HG02759 (cell line): ENCODE results near the gene THRAP3.

Experiments used
- ATAC-seq: cut with Tn5 transposase; IDR thresholded peaks from one replicate; pipeline ENCODE4 v1.9.1; 2021; ENCODE audit warnings: mild to moderate bottlenecking, moderate library complexity; ENCODE audit not compliant: unreplicated experiment

Gene THRAP3

GRCh38 chr1:36323636-36324352 lies 99.6 kb downstream of the THRAP3 start, which contains the start of gene EVA1B:
Gene EVA1B, minus strand, starts transcription at chr1:36323645. Its CDS starts 608 bp downstream, at chr1:36323037.
- peak; percentile 45 for ATAC-seq

DNA sequence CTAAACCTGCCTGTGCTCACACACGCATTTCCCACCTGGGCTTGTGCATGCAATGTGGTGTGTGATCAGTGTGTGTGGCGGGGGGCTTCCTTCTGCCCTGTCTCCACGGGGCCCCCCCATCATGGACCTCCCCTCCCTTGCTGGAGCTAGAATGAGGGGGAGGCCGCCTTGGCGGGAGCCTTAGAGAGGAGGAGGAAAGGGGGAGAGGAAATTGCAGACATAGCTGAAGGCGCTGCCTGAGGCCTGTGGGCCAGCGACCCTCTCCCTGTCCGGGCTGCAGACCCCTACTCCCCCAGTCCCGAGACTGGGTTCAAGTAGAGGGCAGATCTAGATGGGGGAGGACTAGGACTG lies 100.1 kb downstream of the THRAP3 start:
- no peak for ATAC-seq

DNA sequence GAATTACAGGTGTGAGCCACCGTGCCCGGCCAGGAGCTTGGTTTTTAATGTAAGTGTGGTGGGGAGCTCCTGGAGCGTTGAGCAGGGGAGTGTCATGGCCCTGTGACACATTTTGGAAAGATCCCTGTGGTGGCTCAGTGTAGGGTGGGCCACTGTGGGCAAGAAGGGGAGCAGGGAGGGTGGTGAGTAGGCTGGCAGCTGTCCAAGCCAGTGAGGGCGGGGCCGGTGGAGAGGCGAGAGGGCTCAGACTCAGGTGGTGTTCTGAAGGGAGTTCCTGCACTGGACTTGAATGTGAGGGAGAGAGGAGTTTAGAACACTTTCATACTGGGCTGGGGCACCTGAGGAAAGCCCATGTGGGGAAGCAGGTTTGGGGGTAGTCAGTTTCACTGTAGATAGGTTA lies 102.3 kb downstream of the THRAP3 start:
- no peak for ATAC-seq

DNA sequence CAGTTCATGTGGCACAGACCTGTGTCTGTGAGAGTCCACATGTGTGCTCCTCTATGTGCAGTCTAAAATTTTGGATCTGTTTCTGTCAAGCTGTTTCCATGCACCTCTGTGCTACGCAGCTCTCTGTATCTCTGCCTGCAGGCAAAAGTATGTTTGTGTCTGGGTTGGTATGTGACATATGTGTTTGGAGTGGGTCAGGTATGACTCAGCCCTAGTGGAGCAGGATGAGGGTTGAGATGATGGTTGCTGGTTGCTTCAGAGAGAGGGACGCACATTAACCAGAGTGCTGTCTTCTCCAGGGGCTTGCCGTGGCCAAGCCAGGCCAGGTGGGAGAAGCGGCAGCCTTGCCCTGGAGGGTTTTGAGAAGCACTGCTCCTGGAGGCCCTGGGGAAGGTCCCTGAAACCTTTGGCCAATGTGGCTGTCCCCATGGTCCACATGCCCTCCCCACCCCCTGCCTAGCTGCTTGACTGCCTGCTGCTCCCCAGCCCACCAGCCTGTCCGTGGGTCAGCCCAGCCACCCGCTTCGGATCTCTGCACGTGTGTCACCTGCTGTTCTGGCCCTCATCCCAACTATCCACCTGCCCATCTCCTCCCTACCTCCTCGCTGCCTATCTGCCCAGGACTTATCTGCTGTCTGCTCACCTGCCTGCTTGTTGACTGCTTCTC lies 103.3 kb downstream of the THRAP3 start:
- ATAC-seq = no peak

GRCh38 chr1:36328088-36328480 lies 103.8 kb downstream of the THRAP3 start:
- ATAC-seq = no peak

DNA sequence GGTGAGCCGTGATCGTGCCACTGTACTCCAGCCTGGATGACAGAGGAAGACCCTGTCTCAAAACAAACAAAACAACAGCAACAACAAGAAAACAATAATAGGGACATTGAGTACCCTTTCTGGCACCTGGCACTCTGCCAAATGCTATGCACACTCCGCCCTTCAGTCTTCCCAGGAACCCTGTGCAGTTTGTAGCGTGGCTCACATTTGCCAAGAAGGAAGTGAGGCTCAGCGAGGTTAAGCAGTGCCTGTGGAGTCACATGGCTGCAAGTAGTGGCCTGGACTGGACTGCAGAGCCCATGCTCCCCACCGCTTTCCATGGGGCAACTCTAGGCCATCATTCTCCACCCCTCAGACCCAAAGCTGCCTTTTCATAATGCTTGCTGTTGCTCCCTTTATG lies 104.5 kb downstream of the THRAP3 start:
- no peak for ATAC-seq

- no peak for ATAC-seq
These were observed 105.6 kb downstream of the THRAP3 start for GRCh38 chr1:36329817-36330216.

DNA sequence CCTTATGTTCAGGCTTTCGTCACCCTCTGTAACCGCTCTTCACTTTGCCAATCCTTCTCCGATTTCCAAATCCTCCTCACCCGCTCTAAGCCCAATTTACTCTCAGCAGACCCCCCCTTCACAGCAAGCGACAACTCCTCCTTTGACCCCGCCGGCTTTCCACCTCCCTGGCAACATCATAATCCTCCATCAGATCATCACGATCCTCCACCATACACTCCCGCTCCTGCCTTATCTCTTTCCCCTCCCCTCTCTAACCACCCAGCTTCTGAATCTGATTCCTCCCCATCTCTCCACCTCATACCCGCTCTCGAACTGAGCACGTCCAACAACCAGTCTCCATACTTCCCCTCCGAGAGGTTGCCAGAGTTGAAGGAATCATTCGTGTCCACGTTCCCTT lies 106.7 kb downstream of the THRAP3 start:
- ATAC-seq = no peak

DNA sequence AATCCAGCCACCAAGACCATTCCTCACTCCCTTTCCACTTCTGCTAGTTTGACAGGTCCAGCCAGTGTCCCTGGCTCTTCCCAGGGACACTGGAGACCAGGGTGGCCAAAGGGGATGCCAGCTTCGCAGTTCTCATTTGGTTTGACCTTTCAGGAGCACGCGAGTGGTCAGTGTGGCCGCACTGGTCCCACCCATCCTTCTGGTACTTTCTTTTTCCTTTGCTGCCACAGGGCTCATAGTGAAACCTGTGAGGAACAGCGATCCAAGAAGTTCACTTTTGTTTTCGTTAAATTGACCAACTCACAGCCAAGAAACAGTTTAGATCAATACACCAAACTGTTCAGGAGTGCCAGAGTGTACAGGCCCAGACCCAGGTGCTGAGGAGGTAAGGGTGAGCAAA lies 113.6 kb downstream of the THRAP3 start:
- ATAC-seq = no peak

- no peak for ATAC-seq
These were observed 115.0 kb downstream of the THRAP3 start for GRCh38 chr1:36339215-36339614.

- ATAC-seq = no peak
These were observed 115.4 kb downstream of the THRAP3 start for GRCh38 chr1:36339615-36340014.

GRCh38 chr1:36341626-36342320 lies 117.5 kb downstream of the THRAP3 start:
- ATAC-seq = no peak

DNA sequence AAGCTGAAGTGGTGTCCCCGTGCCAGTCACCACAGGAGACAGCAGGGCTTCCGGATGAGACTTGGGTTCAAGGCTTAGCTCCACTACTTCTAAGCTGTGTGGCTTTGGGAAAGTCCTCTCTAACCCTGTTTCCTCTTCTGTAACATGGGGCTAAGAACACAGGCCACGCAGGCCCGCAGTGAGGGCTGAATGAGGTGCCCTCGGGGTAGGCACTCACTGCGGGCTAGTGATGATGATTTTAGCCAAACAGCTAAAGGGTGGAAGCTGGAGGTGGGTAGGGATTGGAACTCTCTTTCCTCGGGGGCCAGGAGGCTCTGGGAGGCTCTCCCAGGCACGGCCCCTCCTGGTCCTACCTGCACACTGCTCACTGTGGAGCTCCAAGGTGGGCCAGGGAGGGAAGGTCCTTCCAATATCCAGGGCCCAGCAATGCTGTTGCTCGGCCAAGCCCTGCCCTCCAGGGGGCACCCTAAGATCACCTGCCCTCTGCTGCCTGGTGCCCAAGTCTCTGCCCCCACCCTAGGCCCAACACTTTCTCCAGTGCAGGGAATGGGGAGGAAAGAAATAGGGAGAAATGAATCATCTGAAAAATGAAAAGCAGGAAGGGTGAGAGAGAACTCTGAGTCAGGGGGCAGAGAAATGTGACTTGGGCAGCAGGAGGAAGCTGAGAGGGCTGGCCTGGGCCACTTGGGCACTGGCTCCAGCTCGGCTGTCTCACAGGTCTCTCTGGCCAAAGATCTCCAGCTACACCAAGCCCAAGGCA lies 118.4 kb downstream of the THRAP3 start:
- ATAC-seq = no peak

DNA sequence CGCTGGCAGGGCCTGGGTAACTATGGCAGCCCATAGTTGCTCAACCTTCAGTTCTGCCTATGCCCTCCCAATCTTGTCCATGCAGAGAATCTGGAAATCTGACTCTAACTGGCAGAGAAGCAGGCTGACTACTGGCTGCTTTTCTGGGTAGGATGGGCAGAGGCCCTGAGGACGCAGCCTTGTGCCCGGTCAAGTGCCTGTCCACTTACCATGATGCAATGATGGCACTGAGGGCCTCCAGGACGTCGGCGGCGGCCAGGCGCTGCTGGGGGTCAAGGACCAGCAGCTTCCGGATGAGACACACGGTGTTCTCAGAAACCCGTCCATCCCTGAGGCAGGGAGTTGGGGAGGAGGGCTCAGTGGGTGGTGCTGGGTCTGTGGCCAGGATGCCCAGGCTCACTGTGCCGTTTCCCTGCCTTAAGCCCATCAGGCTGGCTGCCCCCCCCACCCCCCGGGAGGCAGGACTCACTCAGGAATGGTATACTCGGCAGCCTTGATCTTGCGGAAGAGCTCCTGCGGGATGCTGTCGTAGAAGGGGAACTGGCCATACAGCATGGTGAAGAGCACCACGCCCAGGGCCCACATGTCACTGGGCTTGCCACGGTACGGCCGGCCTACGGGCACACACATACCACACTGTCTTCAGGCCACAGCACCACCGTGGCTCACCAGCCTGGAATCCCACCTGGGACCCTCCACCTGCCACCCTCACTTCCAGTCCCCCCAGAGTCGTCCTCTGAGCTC lies 119.6 kb downstream of the THRAP3 start:
- ATAC-seq = no peak

DNA sequence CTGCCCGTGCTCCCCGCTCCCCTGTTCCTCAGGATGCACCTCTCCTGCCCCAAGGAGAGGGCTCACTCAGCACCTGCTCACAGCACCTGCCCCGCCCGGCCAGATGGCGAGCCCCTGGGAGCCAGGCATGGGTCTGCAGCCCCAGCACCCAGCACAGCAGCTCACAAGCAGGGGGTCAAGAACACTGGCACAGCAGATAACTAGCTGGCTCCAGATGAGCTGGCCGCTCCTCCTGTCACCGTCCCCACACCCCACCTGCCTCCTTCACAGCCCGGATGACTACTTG lies 120.1 kb downstream of the THRAP3 start:
- no peak for ATAC-seq

DNA sequence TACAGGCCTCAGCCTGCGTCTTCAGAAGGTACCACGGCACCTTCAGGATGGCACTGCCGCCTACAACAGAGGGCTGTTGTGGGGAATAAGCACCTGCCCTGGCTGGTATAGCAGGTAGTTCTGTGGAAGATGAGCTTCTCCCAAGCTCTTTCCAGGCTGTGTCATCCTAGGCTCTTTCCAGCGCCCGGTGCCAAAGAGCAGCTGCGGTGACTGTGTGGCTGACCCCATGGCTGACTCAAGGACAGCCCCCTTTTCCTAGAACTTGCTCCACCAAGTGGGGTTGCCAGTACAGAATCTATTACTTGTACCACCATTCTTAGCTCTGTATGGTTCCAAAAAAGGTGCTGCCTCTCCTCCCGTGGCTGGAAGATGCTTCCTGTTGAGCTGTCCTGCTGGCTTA lies 121.1 kb downstream of the THRAP3 start:
- no peak for ATAC-seq

- ATAC-seq = no peak
These were observed 122.6 kb downstream of the THRAP3 start for GRCh38 chr1:36346741-36347370.

DNA sequence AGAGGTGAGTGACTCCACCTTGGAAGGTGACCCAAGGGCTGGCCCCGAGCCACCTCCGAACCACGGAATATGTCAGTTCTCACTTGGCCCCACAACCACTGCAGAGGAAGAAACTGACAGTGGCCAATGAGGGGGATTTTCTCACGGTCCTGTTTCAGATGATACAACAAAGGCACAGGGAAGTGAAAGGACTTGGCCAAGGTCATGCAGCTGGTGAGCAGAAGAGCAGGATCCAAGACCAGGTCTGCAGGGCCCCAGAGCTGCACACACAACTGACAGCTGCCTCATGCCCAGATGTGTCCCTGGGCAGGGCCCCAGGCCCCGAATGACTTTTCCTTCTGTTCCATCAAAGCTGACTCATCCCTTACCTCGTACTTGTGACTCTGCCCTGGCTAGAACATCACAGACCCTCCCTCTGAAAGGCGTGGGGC lies 125.0 kb downstream of the THRAP3 start:
- ATAC-seq = peak; percentile 73

DNA sequence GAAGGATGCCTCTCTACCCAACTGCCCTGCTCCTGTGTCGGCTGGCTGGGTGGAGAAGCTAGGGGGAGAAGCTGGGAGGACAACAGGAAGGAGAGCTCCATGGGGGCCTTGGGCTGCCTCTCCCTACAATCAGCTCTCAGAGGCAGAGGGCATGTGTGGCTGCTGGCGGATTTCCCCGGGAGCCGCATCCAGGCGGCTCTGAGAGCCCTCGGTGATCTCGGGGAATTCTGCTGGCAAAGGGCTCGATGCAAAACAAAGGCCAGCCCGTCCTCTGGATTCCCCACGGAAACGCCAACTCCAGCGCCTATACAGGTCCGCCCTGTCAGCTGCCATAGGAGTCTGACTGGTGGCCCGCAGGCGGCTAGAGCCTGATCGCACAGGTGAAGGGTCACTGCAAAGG lies 125.6 kb downstream of the THRAP3 start:
- ATAC-seq = no peak

DNA sequence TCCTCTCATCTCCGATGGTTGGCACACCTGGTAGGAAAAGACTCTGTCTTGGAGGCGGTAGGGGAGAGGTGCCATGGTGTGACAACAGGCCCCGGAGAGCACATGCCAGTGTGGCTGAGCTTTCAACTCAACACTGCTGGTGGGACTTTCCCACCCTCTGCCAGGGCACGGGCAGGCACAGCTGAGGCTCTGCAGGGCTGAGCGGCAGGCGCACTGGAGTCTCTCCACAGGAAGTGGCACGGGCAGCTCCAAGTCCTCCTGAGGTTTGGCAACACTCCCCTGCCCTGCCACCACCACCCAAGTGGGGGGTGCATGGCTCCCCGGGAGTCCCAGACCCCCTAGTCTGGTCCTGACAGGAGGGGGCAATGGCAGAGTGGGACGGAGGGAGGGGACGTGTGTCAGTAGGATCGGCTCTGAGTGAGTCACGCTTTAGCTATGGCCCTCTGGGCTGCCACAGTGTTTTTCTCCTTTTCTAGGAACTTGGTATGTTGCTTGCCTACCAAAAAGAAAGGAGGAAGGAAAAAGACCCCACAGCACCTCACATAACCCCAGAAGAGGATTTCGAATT lies 126.5 kb downstream of the THRAP3 start:
- ATAC-seq = no peak
